ENCODE data around the gene CRB1. TPM values are rescaled to one million over a fixed set of nuclear protein-coding genes. Genes with fewer than 3 reads are reported as not detected.

The CRB1 gene
- polyA plus RNA-seq, 1 donor from 2014 or later: 2.3 TPM

DNA sequence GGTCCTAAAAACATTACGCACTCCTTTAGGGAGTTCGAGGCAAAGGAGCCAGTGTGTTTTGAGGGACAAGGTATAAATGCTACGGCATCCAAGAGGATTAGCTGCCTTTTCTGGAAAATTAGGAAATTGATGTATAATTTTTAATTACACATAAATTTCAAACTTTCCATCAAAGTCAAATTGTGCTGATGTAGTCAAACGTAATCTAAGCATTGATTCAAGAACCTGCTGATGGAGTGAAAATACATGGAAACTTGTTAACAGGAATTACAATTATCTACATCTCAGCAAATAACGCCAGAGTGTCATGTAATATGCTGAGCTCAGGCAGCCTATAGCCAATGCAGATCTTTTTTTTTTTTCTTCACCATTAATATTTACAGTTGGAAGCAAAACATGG is 194.5 kb downstream of the CRB1 start:
- Histone ChIP-seq H3K9me2 (ENCODE audit: insufficient read depth, low read length) (no peaks in the 10 kb centered on the region), H3K4me3 (ENCODE audit: low read length) (no peak overlapping the region), H2AFZ (ENCODE audit: low read depth, low read length) (no peak overlapping the region), H3F3A (ENCODE audit: insufficient read depth, low read length, poor library complexity, severe bottlenecking) (no peaks in the 10 kb centered on the region), H3K27ac (ENCODE audit: low read length) (no peak overlapping the region), H4K20me1 (ENCODE audit: insufficient read depth) (no peaks in the 10 kb centered on the region), H3K36me3 (ENCODE audit: insufficient read depth, low read length) (no peaks in the 10 kb centered on the region), H3K27me3 (ENCODE audit: insufficient read depth, low read depth, low read length) (no peaks in the 10 kb centered on the region), H3K79me2 (replicated peaks; ENCODE audit: insufficient read depth, low read length) (no peaks in the 10 kb centered on the region), H3K9ac (ENCODE audit: low read length) (no peak overlapping the region), H3K9me3 (ENCODE audit: low read length) (no peaks in the 10 kb centered on the region), H3K4me2 (ENCODE audit: low read length) (no peak overlapping the region)
- TF ChIP-seq MXI1 (conservative IDR thresholded peaks at IDR 0.05; ENCODE audit: poor library complexity, severe bottlenecking): no peak
- TF ChIP-seq, protein P1, sequence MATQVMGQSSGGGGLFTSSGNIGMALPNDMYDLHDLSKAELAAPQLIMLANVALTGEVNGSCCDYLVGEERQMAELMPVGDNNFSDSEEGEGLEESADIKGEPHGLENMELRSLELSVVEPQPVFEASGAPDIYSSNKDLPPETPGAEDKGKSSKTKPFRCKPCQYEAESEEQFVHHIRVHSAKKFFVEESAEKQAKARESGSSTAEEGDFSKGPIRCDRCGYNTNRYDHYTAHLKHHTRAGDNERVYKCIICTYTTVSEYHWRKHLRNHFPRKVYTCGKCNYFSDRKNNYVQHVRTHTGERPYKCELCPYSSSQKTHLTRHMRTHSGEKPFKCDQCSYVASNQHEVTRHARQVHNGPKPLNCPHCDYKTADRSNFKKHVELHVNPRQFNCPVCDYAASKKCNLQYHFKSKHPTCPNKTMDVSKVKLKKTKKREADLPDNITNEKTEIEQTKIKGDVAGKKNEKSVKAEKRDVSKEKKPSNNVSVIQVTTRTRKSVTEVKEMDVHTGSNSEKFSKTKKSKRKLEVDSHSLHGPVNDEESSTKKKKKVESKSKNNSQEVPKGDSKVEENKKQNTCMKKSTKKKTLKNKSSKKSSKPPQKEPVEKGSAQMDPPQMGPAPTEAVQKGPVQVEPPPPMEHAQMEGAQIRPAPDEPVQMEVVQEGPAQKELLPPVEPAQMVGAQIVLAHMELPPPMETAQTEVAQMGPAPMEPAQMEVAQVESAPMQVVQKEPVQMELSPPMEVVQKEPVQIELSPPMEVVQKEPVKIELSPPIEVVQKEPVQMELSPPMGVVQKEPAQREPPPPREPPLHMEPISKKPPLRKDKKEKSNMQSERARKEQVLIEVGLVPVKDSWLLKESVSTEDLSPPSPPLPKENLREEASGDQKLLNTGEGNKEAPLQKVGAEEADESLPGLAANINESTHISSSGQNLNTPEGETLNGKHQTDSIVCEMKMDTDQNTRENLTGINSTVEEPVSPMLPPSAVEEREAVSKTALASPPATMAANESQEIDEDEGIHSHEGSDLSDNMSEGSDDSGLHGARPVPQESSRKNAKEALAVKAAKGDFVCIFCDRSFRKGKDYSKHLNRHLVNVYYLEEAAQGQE (IDR thresholded peaks at IDR 0.05; ENCODE audit: borderline replicate concordance): no peak
- TF ChIP-seq, protein P2, sequence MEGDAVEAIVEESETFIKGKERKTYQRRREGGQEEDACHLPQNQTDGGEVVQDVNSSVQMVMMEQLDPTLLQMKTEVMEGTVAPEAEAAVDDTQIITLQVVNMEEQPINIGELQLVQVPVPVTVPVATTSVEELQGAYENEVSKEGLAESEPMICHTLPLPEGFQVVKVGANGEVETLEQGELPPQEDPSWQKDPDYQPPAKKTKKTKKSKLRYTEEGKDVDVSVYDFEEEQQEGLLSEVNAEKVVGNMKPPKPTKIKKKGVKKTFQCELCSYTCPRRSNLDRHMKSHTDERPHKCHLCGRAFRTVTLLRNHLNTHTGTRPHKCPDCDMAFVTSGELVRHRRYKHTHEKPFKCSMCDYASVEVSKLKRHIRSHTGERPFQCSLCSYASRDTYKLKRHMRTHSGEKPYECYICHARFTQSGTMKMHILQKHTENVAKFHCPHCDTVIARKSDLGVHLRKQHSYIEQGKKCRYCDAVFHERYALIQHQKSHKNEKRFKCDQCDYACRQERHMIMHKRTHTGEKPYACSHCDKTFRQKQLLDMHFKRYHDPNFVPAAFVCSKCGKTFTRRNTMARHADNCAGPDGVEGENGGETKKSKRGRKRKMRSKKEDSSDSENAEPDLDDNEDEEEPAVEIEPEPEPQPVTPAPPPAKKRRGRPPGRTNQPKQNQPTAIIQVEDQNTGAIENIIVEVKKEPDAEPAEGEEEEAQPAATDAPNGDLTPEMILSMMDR (IDR thresholded peaks at IDR 0.05; ENCODE audit: poor library complexity, severe bottlenecking): no peak
- no peak for TF ChIP-seq RAD21 (conservative IDR thresholded peaks at IDR 0.05)
- no peak for TF ChIP-seq EP300 (conservative IDR thresholded peaks at IDR 0.05; ENCODE audit: poor library complexity, severe bottlenecking)
- TF ChIP-seq SMC3 (conservative IDR thresholded peaks at IDR 0.05; ENCODE audit: poor library complexity): no peak
- no peak for TF ChIP-seq POLR2AphosphoS5 (IDR thresholded peaks at IDR 0.05)
- TF ChIP-seq EZH2 (IDR thresholded peaks at IDR 0.05; ENCODE audit: borderline replicate concordance, insufficient read depth, low read length, poor library complexity, severe bottlenecking): no peak
- TF ChIP-seq TAF1 (IDR thresholded peaks at IDR 0.05; ENCODE audit: low read depth): no peak

DNA sequence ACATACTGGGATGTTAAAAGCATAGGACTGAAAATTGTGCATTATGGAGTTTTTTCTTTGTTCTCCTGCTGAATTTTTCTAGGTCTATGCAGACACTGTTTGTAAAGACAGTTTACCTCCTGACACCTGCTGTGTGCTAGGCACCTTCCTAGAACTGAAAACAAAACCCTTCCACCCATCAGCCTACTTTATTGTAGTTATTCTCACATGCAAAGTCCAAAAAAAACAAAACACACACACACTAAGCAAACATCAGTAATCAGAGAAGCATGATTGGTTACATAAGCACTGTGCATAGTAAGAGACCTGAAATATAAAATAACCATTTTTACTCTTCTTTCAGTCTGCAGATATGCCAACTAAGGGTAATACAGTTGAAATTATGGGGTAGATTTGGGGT is 195.1 kb downstream of the CRB1 start:
- H3K9me3 ChIP-seq (ENCODE audit: low read length): no peaks in the 10 kb centered on the region
- H3K9me2 ChIP-seq (ENCODE audit: insufficient read depth, low read length): no peaks in the 10 kb centered on the region
- no peak overlapping the region for H3K9ac ChIP-seq (ENCODE audit: low read length)
- no peaks in the 10 kb centered on the region for H3K79me2 ChIP-seq (replicated peaks; ENCODE audit: insufficient read depth, low read length)
- no peaks in the 10 kb centered on the region for H3K27me3 ChIP-seq (ENCODE audit: insufficient read depth, low read depth, low read length)
- no peaks in the 10 kb centered on the region for H3F3A ChIP-seq (ENCODE audit: insufficient read depth, low read length, poor library complexity, severe bottlenecking)
- no peaks in the 10 kb centered on the region for H3K36me3 ChIP-seq (ENCODE audit: insufficient read depth, low read length)
- H4K20me1 ChIP-seq (ENCODE audit: insufficient read depth): no peaks in the 10 kb centered on the region
- no peak overlapping the region for H3K4me3 ChIP-seq (ENCODE audit: low read length)
- H3K4me2 ChIP-seq (ENCODE audit: low read length): no peak overlapping the region
- TF ChIP-seq EP300 (conservative IDR thresholded peaks at IDR 0.05; ENCODE audit: poor library complexity, severe bottlenecking) (no peak), SMC3 (conservative IDR thresholded peaks at IDR 0.05; ENCODE audit: poor library complexity) (no peak), EZH2 (IDR thresholded peaks at IDR 0.05; ENCODE audit: borderline replicate concordance, insufficient read depth, low read length, poor library complexity, severe bottlenecking) (no peak), TAF1 (IDR thresholded peaks at IDR 0.05; ENCODE audit: low read depth) (no peak), POLR2AphosphoS5 (IDR thresholded peaks at IDR 0.05) (no peak), MXI1 (conservative IDR thresholded peaks at IDR 0.05; ENCODE audit: poor library complexity, severe bottlenecking) (no peak)
- TF ChIP-seq, protein P1 (IDR thresholded peaks at IDR 0.05; ENCODE audit: borderline replicate concordance): no peak
- H2AFZ ChIP-seq (ENCODE audit: low read depth, low read length): no peak overlapping the region
- H3K27ac ChIP-seq (ENCODE audit: low read length): no peak overlapping the region

Measured in neural cell (in vitro differentiated cells).